ENCODE data around the gene AASDH. TPM values are rescaled to one million over a fixed set of nuclear protein-coding genes. Genes with fewer than 3 reads are reported as not detected.

Gene AASDH
- total RNA-seq, 1 donor from 2014 or later = 20.4 TPM

DNA sequence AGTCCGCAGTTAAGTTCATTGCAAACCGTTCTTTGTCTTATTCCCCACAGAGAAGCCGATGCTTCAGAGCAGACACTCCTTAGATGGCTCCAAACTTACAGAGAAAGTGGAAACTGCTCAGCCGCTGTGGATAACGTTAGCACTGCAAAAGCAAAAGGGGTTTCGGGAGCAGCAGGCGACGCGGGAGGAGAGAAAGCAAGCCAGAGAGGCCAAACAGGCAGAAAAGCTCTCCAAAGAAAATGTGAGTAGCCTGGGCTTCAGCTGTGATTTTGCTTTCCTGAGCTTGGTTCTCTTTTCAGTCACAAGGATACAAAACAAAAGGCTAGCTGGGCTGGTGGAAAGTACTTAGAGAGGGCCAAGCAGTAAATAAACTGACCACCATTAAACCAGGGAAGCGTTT is 64.0 kb downstream of the AASDH start:
- Histone ChIP-seq H3K9ac (ENCODE audit: low read depth in 1 of 3, low read length in 3 of 3) (no peak overlapping the region), H3K36me3 (ENCODE audit: control insufficient read depth in 3 of 3, insufficient read depth in 3 of 3, low read length in 3 of 3) (no peaks in the 10 kb centered on the region), H3K27me3 (ENCODE audit: control insufficient read depth in 3 of 3, insufficient read depth in 3 of 3, low read length in 3 of 3) (no peaks in the 10 kb centered on the region), H3K9me3 (ENCODE audit: control insufficient read depth in 3 of 3, low read length in 3 of 3) (no peaks in the 10 kb centered on the region), H3K4me3 (ENCODE audit: low read length in 3 of 3) (no peak overlapping the region), H3K27ac (ENCODE audit: low read depth, low read length) (no peak overlapping the region), H3K4me1 (ENCODE audit: control insufficient read depth in 3 of 3, insufficient read depth in 3 of 3, low read length in 3 of 3) (no peaks in the 10 kb centered on the region)

DNA sequence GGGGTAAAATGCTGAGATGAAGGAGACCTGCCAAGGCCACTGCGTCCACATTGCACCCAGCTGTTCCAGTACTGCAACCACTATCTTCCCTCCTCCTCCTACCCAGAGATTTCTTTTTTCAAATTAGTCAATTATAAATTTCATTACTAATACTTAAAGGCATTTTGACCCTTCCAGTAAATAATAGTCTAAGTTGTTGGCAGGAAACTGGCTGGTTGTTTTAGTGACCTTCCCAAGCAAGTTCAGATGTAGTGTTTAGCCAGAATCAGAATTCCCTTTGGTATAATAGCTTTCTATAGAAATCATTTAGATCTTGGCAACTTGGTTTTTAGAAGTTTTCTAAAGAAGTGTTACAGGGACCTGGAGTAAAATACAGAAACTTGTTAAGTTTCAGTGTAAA is 66.0 kb downstream of the AASDH start:
- Histone ChIP-seq H3K9me3 (ENCODE audit: control insufficient read depth in 3 of 3, low read length in 3 of 3) (no peaks in the 10 kb centered on the region), H3K4me1 (ENCODE audit: control insufficient read depth in 3 of 3, insufficient read depth in 3 of 3, low read length in 3 of 3) (no peaks in the 10 kb centered on the region), H3K36me3 (ENCODE audit: control insufficient read depth in 3 of 3, insufficient read depth in 3 of 3, low read length in 3 of 3) (no peaks in the 10 kb centered on the region), H3K9ac (ENCODE audit: low read depth in 1 of 3, low read length in 3 of 3) (no peak overlapping the region), H3K4me3 (ENCODE audit: low read length in 3 of 3) (no peak overlapping the region), H3K27me3 (ENCODE audit: control insufficient read depth in 3 of 3, insufficient read depth in 3 of 3, low read length in 3 of 3) (no peaks in the 10 kb centered on the region), H3K27ac (ENCODE audit: low read depth, low read length) (no peak overlapping the region)

DNA sequence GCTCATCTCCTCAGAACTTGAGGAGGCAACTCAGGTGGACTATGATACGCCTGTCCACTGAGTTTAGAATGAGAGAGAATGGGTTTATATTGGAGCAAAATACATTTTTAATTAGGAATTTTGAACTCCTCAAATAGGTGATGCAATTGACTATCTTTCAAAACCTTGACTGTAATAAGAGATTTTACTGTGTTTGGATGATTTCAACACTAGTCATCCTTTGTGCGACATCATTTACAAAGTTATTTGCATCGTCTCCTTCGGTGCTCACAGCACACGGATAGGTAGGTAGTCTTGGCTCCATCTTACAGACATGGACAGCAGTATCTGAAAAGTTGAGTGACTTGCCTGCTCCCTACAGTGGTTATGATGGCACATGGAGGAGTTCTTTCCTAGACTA is 67.0 kb downstream of the AASDH start:
- H3K4me3 ChIP-seq (ENCODE audit: low read length in 3 of 3) = no peak overlapping the region
- no peaks in the 10 kb centered on the region for H3K27me3 ChIP-seq (ENCODE audit: control insufficient read depth in 3 of 3, insufficient read depth in 3 of 3, low read length in 3 of 3)
- no peaks in the 10 kb centered on the region for H3K9me3 ChIP-seq (ENCODE audit: control insufficient read depth in 3 of 3, low read length in 3 of 3)
- no peaks in the 10 kb centered on the region for H3K36me3 ChIP-seq (ENCODE audit: control insufficient read depth in 3 of 3, insufficient read depth in 3 of 3, low read length in 3 of 3)
- H3K4me1 ChIP-seq (ENCODE audit: control insufficient read depth in 3 of 3, insufficient read depth in 3 of 3, low read length in 3 of 3) = no peaks in the 10 kb centered on the region
- no peak overlapping the region for H3K27ac ChIP-seq (ENCODE audit: low read depth, low read length)
- H3K9ac ChIP-seq (ENCODE audit: low read depth in 1 of 3, low read length in 3 of 3) = no peak overlapping the region

DNA sequence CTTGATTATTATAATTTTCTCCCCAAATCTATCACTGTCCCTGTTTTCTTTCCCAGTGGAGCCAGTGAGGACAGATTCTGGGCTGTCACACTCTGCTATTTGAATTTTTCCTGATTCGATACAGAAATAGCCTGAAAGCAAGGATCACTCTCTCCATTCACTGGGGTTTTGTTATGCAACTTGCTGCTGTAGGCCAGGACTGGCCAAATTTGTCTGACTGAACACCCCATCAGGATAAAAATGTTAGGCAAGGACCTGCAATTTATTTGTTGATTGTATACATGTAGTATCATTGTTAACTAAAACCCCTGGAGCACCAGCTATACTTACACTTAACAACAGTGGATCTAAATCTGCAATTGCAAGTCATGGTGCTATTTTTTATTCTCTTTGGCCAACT is 68.7 kb downstream of the AASDH start:
- H3K9me3 ChIP-seq (ENCODE audit: control insufficient read depth in 3 of 3, low read length in 3 of 3) = no peaks in the 10 kb centered on the region
- H3K27ac ChIP-seq (ENCODE audit: low read depth, low read length) = no peak overlapping the region
- H3K27me3 ChIP-seq (ENCODE audit: control insufficient read depth in 3 of 3, insufficient read depth in 3 of 3, low read length in 3 of 3) = no peaks in the 10 kb centered on the region
- H3K9ac ChIP-seq (ENCODE audit: low read depth in 1 of 3, low read length in 3 of 3) = no peak overlapping the region
- no peak overlapping the region for H3K4me3 ChIP-seq (ENCODE audit: low read length in 3 of 3)
- H3K36me3 ChIP-seq (ENCODE audit: control insufficient read depth in 3 of 3, insufficient read depth in 3 of 3, low read length in 3 of 3) = no peaks in the 10 kb centered on the region
- no peaks in the 10 kb centered on the region for H3K4me1 ChIP-seq (ENCODE audit: control insufficient read depth in 3 of 3, insufficient read depth in 3 of 3, low read length in 3 of 3)

DNA sequence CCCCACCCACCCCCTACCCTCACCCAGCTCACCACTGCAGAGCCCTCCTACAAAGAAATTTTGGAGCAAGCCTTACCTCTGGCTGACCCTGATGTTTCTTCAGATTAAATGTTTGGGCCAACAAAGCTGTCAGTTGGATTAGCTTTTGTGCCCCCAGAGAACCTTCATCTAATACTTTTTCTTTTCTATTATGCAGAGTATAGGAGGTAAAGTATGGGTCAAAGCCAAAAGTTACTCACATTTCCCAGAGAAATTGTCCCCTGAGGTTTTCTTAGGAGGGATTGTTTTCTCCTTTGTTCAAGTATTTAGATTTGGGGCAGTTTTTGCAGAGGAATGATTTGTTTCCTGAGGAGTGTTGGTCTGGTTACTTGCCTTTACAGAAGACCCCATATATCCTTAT is 69.5 kb downstream of the AASDH start:
- Histone ChIP-seq H3K4me1 (ENCODE audit: control insufficient read depth in 3 of 3, insufficient read depth in 3 of 3, low read length in 3 of 3) (no peaks in the 10 kb centered on the region), H3K4me3 (ENCODE audit: low read length in 3 of 3) (no peak overlapping the region), H3K27ac (ENCODE audit: low read depth, low read length) (no peak overlapping the region), H3K9ac (ENCODE audit: low read depth in 1 of 3, low read length in 3 of 3) (no peak overlapping the region), H3K36me3 (ENCODE audit: control insufficient read depth in 3 of 3, insufficient read depth in 3 of 3, low read length in 3 of 3) (no peaks in the 10 kb centered on the region), H3K27me3 (ENCODE audit: control insufficient read depth in 3 of 3, insufficient read depth in 3 of 3, low read length in 3 of 3) (no peaks in the 10 kb centered on the region), H3K9me3 (ENCODE audit: control insufficient read depth in 3 of 3, low read length in 3 of 3) (no peaks in the 10 kb centered on the region)

DNA sequence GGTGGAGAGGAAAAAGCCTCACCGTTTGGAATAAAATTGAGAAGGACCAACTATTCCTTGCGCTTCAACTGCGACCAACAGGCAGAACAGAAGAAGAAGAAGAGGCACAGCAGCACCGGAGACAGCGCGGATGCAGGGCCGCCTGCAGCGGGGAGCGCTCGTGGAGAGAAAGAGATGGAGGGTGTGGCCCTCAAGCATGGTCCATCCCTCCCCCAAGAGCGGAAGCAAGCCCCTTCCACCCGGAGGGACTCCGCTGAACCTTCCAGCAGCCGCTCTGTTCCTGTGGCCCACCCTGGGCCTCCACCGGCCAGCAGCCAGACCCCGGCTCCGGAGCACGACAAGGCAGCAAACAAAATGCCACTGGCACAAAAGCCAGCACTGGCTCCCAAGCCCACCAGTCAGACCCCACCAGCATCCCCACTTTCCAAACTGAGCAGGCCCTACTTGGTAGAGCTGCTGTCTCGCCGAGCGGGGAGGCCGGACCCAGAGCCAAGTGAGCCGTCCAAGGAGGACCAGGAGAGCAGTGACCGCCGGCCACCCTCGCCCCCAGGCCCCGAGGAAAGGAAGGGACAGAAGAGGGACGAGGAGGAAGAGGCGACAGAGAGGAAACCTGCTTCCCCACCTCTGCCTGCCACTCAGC is 71.2 kb downstream of the AASDH start:
- H3K27me3 ChIP-seq (ENCODE audit: control insufficient read depth in 3 of 3, insufficient read depth in 3 of 3, low read length in 3 of 3) = no peaks in the 10 kb centered on the region
- H3K9ac ChIP-seq (ENCODE audit: low read depth in 1 of 3, low read length in 3 of 3) = no peak overlapping the region
- H3K4me3 ChIP-seq (ENCODE audit: low read length in 3 of 3) = no peak overlapping the region
- no peaks in the 10 kb centered on the region for H3K36me3 ChIP-seq (ENCODE audit: control insufficient read depth in 3 of 3, insufficient read depth in 3 of 3, low read length in 3 of 3)
- no peak overlapping the region for H3K27ac ChIP-seq (ENCODE audit: low read depth, low read length)
- H3K9me3 ChIP-seq (ENCODE audit: control insufficient read depth in 3 of 3, low read length in 3 of 3) = no peaks in the 10 kb centered on the region
- no peaks in the 10 kb centered on the region for H3K4me1 ChIP-seq (ENCODE audit: control insufficient read depth in 3 of 3, insufficient read depth in 3 of 3, low read length in 3 of 3)

DNA sequence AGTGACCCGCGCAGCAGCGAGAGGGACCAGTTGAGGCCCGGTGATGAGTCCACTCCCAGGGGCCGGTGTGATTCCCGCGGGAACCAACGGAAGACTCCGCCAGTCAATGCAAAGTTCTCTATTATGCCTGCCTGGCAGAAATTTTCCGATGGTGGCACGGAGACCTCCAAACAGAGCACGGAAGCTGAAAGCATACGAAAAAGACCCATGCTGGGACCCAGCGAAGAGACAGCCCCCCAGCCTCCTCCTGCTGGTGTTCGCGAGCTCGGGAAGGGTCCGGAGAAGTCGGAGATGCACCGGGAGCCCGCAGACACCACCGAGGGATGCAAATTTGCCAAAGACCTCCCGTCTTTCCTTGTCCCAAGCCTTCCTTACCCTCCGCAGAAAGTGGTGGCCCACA is 71.7 kb downstream of the AASDH start:
- Histone ChIP-seq H3K9ac (ENCODE audit: low read depth in 1 of 3, low read length in 3 of 3) (no peak overlapping the region), H3K36me3 (ENCODE audit: control insufficient read depth in 3 of 3, insufficient read depth in 3 of 3, low read length in 3 of 3) (no peaks in the 10 kb centered on the region), H3K4me3 (ENCODE audit: low read length in 3 of 3) (no peak overlapping the region), H3K4me1 (ENCODE audit: control insufficient read depth in 3 of 3, insufficient read depth in 3 of 3, low read length in 3 of 3) (no peaks in the 10 kb centered on the region), H3K27me3 (ENCODE audit: control insufficient read depth in 3 of 3, insufficient read depth in 3 of 3, low read length in 3 of 3) (no peaks in the 10 kb centered on the region), H3K27ac (ENCODE audit: low read depth, low read length) (no peak overlapping the region), H3K9me3 (ENCODE audit: control insufficient read depth in 3 of 3, low read length in 3 of 3) (no peaks in the 10 kb centered on the region)

DNA sequence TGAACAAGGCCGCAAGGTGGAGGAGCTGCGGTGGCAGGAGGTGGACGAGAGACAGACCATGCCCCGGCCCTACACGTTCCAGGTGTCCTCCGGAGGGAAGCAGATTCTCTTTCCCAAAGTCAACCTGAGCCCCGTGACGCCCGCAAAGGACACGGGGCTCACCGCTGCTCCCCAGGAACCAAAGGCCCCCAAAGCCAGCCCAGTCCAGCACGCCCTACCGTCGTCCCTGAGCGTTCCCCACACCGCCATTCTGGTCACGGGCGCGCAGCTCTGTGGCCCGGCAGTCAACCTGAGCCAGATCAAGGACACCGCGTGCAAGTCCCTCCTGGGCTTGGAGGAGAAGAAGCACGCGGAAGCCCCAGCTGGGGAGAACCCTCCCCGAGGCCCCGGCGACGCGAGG is 72.2 kb downstream of the AASDH start:
- Histone ChIP-seq H3K36me3 (ENCODE audit: control insufficient read depth in 3 of 3, insufficient read depth in 3 of 3, low read length in 3 of 3) (no peaks in the 10 kb centered on the region), H3K27ac (ENCODE audit: low read depth, low read length) (no peak overlapping the region), H3K9ac (ENCODE audit: low read depth in 1 of 3, low read length in 3 of 3) (no peak overlapping the region), H3K9me3 (ENCODE audit: control insufficient read depth in 3 of 3, low read length in 3 of 3) (no peaks in the 10 kb centered on the region), H3K4me1 (ENCODE audit: control insufficient read depth in 3 of 3, insufficient read depth in 3 of 3, low read length in 3 of 3) (no peaks in the 10 kb centered on the region), H3K4me3 (ENCODE audit: low read length in 3 of 3) (no peak overlapping the region), H3K27me3 (ENCODE audit: control insufficient read depth in 3 of 3, insufficient read depth in 3 of 3, low read length in 3 of 3) (no peaks in the 10 kb centered on the region)

DNA sequence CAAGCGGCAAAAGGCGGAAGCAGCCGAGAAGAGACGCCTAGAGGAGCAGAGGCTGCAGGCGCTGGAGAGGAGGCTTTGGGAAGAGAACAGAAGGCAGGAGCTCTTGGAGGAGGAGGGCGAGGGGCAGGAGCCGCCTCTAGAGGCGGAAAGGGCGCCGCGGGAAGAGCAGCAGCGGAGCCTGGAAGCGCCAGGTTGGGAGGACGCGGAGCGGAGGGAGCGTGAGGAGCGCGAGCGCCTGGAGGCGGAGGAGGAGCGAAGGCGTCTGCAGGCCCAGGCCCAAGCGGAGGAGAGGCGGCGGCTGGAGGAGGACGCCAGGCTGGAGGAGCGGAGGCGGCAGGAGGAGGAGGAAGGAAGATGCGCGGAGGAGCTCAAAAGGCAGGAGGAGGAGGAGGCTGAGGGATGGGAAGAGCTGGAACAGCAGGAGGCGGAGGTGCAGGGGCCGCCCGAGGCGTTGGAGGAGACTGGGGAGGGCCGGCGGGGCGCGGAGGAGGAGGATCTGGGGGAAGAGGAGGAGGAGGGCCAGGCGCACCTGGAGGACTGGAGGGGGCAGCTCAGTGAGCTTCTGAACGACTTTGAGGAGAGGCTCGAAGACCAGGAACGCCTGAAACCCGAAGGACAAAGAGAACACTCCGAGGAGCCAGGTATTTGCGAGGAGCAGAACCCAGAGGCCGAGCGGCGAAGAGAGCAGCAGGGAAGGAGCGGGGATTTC is 72.9 kb downstream of the AASDH start:
- H3K27ac ChIP-seq (ENCODE audit: low read depth, low read length) = no peak overlapping the region
- no peak overlapping the region for H3K9ac ChIP-seq (ENCODE audit: low read depth in 1 of 3, low read length in 3 of 3)
- H3K4me1 ChIP-seq (ENCODE audit: control insufficient read depth in 3 of 3, insufficient read depth in 3 of 3, low read length in 3 of 3) = no peaks in the 10 kb centered on the region
- H3K4me3 ChIP-seq (ENCODE audit: low read length in 3 of 3) = no peak overlapping the region
- no peaks in the 10 kb centered on the region for H3K27me3 ChIP-seq (ENCODE audit: control insufficient read depth in 3 of 3, insufficient read depth in 3 of 3, low read length in 3 of 3)
- no peaks in the 10 kb centered on the region for H3K9me3 ChIP-seq (ENCODE audit: control insufficient read depth in 3 of 3, low read length in 3 of 3)
- no peaks in the 10 kb centered on the region for H3K36me3 ChIP-seq (ENCODE audit: control insufficient read depth in 3 of 3, insufficient read depth in 3 of 3, low read length in 3 of 3)

DNA sequence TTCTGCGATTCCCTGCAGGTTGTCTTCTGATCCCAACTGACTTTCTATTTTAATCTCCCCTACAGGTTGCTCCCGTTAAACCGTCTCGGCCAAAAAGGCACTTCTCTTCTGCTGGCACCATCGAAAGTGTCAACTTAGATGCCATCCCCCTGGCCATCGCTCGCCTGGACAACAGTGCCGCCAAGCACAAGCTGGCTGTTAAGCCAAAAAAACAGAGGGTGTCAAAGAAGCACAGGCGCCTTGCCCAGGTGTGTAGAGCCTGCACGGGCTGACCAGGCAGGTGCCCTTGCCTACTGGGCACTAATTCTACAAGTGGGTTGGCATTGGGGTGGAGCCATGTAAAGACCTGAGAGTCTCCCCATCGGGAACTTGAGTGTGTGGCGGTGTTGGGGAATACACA is 74.2 kb downstream of the AASDH start:
- no peaks in the 10 kb centered on the region for H3K36me3 ChIP-seq (ENCODE audit: control insufficient read depth in 3 of 3, insufficient read depth in 3 of 3, low read length in 3 of 3)
- H3K9me3 ChIP-seq (ENCODE audit: control insufficient read depth in 3 of 3, low read length in 3 of 3) = no peaks in the 10 kb centered on the region
- H3K4me3 ChIP-seq (ENCODE audit: low read length in 3 of 3) = no peak overlapping the region
- H3K27ac ChIP-seq (ENCODE audit: low read depth, low read length) = no peak overlapping the region
- no peak overlapping the region for H3K9ac ChIP-seq (ENCODE audit: low read depth in 1 of 3, low read length in 3 of 3)
- H3K4me1 ChIP-seq (ENCODE audit: control insufficient read depth in 3 of 3, insufficient read depth in 3 of 3, low read length in 3 of 3) = no peaks in the 10 kb centered on the region
- H3K27me3 ChIP-seq (ENCODE audit: control insufficient read depth in 3 of 3, insufficient read depth in 3 of 3, low read length in 3 of 3) = no peaks in the 10 kb centered on the region
